Cardiac atrium fibroblast (primary cell): ENCODE data around the gene CASKIN2. TPM values are rescaled to one million over a fixed set of nuclear protein-coding genes. Genes with fewer than 3 reads are reported as not detected.

Experiments
- total RNA-seq: library from RNA; depleted of rRNA; stranded (reverse); fragments of >200 nt; gene quantifications from 2 replicates; pipeline ENCODE4 v1.2.3, GENCODE V29; 2015

The CASKIN2 gene
- 6.9 and 12.3 TPM in 2 replicates for total RNA-seq

GRCh38 chr17:75515496-75516254, at the start of gene CASKIN2:
Gene CASKIN2, minus strand, starts transcription at chr17:75515537. Its CDS starts 1,733 bp downstream, at chr17:75513804.

DNA sequence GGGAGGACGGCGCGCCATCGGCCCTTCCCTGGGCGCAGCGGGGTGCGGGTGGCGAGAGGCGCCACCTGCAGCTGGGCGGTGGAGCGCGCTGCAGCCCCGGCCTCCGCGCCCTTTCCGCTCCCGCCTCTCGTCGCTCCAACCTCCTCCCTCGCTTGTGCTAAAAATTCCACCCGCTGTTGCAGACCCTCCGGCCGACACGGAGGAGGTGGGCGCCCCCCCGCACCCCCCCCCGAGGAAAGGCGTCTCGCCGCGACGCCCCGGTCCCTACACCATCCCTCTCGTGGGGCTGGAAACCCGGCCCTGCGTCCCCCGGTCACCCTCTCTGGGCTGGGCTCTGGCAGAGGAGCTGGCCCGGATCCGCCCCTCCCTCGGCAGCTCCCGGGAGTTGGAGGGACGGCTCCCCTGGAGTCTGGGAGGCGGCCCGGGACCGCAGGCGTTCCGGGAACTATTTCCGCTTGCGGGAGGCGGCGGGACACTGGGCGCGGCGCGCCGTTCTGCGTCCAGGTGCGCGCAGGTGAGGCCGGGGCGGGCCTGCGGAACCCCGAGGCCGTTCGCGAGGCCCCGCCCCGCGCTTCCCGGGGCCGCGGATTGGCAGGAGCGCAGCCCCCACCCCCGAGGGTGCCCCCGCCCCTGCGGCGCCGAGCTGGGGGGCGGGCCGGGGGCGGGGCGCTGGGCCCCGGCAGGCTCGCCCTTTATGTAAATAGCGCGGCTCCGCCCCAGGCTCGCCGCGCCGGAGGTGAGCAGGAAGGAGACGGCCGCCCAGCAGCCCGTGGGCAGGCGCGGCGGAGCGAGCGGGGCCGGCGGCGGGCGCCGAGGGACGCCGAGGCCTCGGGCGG, 9.9 kb upstream of the CASKIN2 start, which contains the start of gene LLGL2:
LLGL2 (plus strand) TSS at position 728 of the 836 bp plus-strand sequence. CDS start 17,730 bp downstream, outside the sequence.

GRCh38 chr17:75516255-75516618, 900 bp upstream of the CASKIN2 start, which contains the start of gene TSEN54:
Gene TSEN54, plus strand, starts transcription at chr17:75516528. Its CDS starts 33 bp downstream, at chr17:75516561.

DNA sequence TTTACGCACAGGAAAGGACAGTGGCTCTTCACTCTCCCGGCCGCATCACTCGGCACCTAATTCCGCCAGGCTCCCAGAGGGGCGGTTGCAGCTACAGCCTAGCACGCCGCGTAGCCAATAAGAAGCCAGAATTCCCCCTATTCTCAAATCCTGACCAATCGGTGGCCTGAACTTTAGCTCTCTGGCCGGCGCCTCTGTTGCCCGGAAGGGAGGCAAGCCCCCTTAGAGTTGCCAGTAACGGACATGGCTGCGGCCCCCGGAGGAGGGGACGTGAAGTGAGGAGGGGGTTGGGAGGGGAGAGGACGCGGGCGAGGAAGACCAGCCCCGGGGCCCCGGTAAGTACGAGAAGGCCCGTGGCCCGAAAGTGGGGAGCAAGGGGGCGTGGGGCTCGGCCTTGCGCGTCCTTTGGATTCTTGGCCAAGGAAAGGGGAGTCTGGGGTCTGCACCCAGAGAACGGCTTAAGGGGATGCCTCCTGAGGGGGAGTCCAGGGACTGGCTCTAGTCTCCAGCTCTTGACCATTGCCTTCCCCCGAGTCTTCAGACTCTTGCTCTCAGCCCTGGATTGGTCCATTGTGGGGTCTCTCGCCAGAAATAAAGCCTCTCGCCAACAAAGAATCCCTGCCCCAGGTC, 58.8 kb downstream of the CASKIN2 start, which contains the start of gene TMEM94:
TMEM94 (plus strand) TSS at position 219 of the 630 bp plus-strand sequence. CDS start 15,271 bp downstream, outside the sequence.

Other genes starting within 250 kb of the CASKIN2 start
- gene MIF4GD, start 244.3 kb downstream of the CASKIN2 start, total RNA-seq = 2.9 and 4.7 TPM in 2 replicates
- gene SLC25A19, start 226.1 kb downstream of the CASKIN2 start, total RNA-seq = 2.7 and 3.1 TPM in 2 replicates
- 60.8 and 61.7 TPM in 2 replicates for gene GRB2, start 109.9 kb downstream of the CASKIN2 start, total RNA-seq
- gene TMEM94, start 58.9 kb downstream of the CASKIN2 start, total RNA-seq = 34.8 and 52.7 TPM in 2 replicates
- gene TSEN54, start 991 bp upstream of the CASKIN2 start, total RNA-seq = 8.5 and 9.1 TPM in 2 replicates
- under 0.01 and 0.54 TPM in 2 replicates for gene LLGL2, start 10.2 kb upstream of the CASKIN2 start, total RNA-seq
- gene MYO15B, start 72.3 kb upstream of the CASKIN2 start, total RNA-seq = 0.49 and 24.4 TPM in 2 replicates
- not detected in 2 replicates for gene SMIM5, start 117.9 kb upstream of the CASKIN2 start, total RNA-seq
- 9.7 and 20.6 TPM in 2 replicates for gene RECQL5, start 151.6 kb upstream of the CASKIN2 start, total RNA-seq
- 44.2 and 50.9 TPM in 2 replicates for gene SAP30BP, start 151.8 kb upstream of the CASKIN2 start, total RNA-seq
- gene ITGB4, start 205.9 kb upstream of the CASKIN2 start, total RNA-seq = 0.16 and 0.18 TPM in 2 replicates
- 35.9 and 43.9 TPM in 2 replicates for gene GALK1, start 249.7 kb upstream of the CASKIN2 start, total RNA-seq